Measurements from ENCODE around the gene SH3RF3.

The SH3RF3 gene

DNA sequence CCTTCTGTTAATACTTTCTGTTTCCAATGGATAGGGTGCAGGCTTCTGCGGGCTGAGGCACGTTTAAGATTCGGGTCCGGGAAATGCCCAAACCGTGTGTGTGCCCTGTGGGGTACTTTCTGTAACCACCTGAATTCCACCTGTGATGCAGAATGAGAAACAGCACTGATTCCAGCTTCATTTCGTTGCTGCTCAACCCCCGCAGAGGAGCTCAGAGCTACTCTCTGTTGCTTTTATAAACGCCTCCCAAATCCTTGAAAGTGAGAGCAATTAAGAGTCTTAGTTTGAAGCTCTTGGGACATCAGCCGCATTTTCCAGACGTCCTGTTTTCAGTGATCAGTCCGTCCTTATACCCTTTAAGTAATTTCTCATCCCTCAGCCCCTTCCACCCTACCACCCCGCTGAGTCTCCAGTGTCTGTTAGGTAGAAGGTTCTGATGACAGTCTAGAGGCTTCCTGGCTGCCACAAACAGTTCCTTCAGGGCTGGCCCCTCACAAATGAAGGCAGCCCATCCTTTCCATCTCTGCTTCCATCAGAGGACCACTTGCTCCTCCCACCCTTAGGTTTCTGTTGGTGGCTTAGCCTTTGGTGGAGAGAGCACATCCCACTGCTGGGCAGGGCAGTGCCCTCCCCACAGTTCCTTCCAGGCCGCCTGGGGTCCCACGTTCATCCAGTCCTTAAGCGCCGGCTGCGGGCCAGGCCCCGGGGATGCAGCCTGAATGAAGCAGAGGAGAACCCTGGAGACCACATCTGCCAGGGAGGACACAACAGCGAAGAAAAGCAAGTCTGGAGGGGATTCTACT lies 254.7 kb downstream of the SH3RF3 start:
- DNase-seq = no peak

DNA sequence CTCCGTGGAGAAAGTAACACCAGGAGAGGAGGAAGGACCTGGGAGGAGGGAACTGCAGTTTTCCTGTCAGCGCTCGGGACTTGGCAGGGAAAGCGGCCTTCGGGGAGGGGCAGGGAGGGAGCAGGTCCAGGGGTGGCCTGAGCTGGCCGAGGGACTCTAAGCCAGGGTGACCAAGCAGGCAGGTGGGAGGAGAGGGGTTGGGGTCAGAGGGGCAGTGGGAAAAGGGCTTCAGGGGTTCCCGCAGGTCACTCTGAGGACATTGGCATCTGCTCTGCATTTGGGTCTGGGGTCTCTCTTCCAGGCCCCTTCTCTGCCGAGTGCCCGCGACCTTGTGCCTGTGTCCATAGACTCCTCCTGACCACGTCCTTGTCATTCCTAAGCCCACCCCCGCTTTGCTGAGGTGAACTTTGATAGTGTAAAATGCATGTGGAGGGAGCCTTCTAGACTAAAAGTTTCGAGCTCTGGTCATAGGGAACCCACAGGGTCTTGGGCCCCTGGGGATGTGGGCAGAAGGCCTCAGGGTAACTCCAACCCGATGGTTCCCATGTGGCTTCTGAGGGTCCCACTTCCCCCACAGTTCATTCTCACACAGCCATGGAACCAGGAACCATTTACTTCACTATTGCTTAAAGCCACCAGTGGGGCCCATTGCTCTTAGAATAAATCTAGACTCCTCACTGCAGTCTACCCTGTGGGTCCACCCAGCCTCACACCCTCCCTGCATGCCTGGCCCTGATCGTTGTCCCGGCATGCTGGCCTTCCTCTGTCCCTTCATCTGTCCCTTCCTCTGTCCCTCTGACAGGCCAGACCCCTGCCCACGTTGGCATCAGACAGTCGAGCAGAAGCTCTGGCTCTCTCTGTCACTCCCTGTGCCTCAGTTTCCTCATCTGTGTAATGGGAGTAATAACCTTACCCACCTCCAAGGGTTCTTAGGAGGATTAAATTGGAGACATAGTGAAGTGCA lies 255.6 kb downstream of the SH3RF3 start:
- no peak for DNase-seq

GRCh38 chr2:109385506-109385905 lies 256.5 kb downstream of the SH3RF3 start:
- no peak for DNase-seq

DNA sequence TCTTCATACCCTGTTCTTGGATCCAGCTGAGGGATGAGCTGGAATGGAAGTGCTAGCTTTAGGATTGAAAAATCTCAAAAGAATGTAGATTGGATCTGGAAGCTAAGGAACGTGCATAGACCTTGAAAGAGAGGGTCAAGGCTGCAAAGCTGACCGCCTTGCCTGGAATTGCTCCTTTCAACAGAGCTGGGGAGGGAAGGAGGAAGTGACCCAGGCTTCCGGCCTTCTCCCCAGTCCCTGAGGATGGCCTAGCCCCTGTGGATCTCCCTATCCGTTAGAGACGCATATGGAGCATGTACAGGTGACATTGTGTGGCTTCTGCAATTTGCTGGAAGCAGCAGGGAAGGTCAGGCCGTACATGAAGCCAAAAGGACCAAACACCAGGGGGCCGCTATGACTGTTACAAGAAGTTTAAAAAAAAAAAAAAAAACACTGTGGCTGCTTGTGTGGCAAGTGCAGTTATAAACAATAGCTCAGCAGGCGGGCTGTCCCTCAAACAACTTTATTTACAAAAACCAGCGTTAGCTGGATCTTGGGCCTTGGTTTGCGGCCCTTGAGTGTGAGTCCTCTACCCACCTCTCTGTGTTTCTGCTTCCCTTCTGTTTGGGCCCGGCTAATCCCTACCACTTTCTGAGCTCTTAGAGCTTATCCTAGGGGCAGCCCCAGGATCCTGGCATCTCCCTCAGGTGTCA lies 257.1 kb downstream of the SH3RF3 start:
- DNase-seq = no peak

DNA sequence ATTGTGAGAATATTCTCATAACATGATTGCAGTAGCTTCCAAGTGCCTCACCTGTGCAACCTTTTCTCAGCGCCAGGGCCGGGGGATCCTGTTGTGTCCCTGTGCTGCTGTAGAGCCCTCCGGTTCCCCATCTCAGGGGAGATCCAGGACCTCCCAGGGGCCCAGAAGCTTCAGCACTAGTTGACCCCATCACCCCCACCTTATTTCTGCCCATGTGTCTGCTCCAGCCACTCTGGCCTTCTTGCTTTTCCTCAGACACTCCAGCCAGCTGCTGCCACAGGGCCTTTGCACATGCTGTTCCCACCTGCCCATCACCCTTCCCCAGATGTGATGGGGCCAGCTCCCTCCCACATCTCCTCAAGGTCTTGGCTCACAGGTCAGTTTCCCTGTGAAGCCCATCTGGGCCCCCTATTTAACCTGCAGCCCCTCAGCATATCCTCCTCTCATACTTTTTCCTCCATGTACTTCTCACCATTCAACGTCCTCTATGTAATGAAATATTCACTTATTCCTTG lies 258.3 kb downstream of the SH3RF3 start:
- DNase-seq = no peak

- no peak for DNase-seq
Measured at GRCh38 chr2:109387778-109388469, 258.9 kb downstream of the SH3RF3 start.

GRCh38 chr2:109391243-109391642 lies 262.2 kb downstream of the SH3RF3 start:
- no peak for DNase-seq

GRCh38 chr2:109392140-109392539 lies 263.1 kb downstream of the SH3RF3 start:
- DNase-seq = no peak

DNA sequence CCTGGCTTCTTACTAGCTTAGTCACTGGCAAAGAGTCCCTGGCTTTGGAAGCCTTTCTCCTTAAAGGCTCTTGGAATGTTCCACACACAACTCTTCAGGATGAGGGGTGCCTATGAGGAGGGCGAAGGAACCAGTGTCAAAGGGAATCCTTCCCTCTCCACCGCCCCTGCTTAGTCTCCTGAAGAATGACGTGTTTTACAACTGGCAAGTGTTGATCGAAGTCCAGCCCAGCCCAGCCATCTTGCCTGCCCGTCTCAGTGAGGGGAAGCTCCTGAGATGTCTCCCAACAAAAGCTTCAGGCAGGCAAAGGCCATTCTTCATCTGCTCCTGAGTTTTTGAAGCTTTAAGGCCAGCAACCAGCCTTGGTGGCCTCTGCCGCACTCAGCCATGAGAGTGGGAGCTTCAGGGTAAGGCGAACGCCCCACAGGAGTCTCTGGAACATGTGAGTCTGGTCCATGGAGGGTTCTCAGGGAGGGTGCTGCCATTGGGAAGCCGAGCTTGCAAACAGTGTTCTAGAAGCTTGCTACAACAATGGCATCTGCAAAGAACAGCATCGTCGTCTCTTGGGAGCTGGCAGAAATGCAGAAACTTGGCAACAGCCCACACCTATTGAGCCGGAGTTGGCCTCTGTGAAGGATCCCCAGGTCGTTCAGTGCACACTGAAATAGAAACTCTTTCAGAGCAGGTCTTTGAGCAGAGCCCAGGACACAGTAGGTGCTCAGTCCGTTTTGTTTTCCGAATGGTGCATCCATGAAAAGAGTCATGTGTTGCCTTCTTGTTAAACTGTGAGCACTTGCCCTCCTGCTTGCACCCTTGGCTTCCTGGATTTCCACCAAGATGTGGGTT lies 264.0 kb downstream of the SH3RF3 start:
- DNase-seq = no peak

DNA sequence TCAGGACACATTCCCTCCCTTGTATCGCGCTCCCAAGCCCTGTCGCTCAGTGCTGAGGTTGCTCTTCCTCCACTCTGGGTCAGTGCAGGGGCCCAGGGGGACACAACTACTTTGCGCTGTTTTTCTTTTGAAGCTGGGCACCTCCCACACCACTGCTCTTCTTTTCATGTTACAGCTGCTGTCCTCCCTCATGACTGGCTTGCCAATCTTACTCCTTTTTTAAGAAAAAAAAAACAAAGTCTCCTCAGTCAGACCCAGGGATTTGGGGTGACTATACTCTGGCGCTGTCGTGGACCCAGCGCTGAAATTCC lies 264.6 kb downstream of the SH3RF3 start:
- DNase-seq = no peak

GRCh38 chr2:109395494-109396201 lies 266.6 kb downstream of the SH3RF3 start:
- DNase-seq = no peak

- no peak for DNase-seq
Measured at GRCh38 chr2:109396202-109397180, 267.5 kb downstream of the SH3RF3 start.

DNA sequence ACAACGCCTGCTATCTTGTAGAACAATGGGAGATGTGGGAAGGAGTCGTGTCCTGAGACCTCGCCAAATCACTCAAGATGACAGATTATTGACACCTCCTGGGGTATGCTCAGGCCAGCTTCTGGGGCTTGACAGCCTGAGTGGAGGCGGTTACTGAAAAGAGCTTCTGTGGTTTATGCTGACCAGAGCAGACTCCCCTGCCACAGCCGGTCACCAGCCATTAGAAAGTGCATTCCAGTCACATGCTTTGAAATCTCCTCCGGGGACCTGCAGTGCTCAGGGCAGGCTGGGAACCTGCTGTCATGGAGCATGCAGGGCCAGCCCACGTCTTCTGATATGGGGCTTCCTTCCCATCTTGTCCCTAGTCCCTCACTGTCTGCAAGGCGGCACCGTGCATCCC lies 268.9 kb downstream of the SH3RF3 start:
- no peak for DNase-seq

- no peak for DNase-seq
Measured at GRCh38 chr2:109398366-109399015, 269.5 kb downstream of the SH3RF3 start.

GRCh38 chr2:109399066-109399465 lies 270.1 kb downstream of the SH3RF3 start:
- no peak for DNase-seq

- no peak for DNase-seq
Measured at GRCh38 chr2:109400102-109400501, 271.1 kb downstream of the SH3RF3 start.

DNA sequence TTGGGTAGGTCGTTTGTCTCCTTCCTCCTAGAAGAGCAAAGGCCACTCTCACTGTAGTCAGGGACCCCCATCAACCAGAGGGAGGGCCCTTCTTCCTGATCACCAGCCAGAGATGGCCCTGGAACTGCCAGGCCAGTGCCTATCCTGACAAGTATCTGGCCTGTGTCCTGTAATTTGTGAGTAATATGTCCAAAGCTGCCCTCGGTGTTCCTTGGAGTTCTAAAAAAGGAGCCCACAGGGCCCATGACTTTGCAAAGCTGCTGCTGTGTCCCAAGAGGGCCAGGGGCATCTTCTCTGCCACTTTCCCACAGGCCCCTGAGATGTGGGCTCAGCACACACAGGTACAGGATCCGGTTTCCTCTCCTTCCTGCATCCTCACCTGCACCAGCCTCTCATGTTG lies 272.4 kb downstream of the SH3RF3 start:
- no peak for DNase-seq

DNA sequence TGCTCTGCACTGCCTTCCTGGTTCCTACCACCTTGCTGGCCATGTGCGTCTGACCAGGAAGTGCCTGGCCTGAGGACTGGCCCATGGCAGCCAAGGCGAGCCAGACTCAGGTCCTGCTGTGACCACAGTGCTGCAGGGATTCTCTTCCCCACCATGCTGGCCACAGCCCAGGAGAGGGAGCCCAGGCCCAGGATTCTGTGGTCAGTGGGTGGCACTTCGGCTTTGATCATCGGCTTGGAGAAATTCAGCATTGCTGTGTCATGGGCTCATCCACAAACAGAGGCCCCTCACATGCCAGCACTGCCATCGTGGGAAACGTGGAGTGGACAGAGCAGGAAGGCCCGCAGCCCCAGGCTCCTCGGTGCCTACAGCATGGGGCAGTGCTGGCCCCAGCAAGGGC lies 273.2 kb downstream of the SH3RF3 start:
- no peak for DNase-seq
